ENCODE measurements around the gene TCEA2. TPM values are rescaled to one million over a fixed set of nuclear protein-coding genes. Genes with fewer than 3 reads are reported as not detected.

TCEA2 gene
- total and polyA plus RNA-seq, 2 of the 13 experiments (the other 11 are each of a cell fraction or from before 2014, with no cell fraction given), result 28.1 to 33.7 TPM

- TF ChIP-seq DZIP1 (CRISPR knock-in tag; IDR thresholded peaks at IDR 0.05) (no peak), ZFX (CRISPR knock-in tag; IDR thresholded peaks at IDR 0.05; ENCODE audit: low read depth) (0 out of 2 replicates have a peak, but pooled peaks have one; percentile 3), ZFP82 (CRISPR knock-in tag; IDR thresholded peaks at IDR 0.05; ENCODE audit: borderline replicate concordance) (no peak), ZNF335 (CRISPR knock-in tag; IDR thresholded peaks at IDR 0.05) (no peak), IKZF4 (CRISPR knock-in tag; IDR thresholded peaks at IDR 0.05; ENCODE audit: borderline replicate concordance, low read depth, not compliant biosample characterization) (peak; percentile 21), TERF1 (CRISPR knock-in tag; IDR thresholded peaks at IDR 0.05) (peak; percentile 81; the same call in 1 of the 2 replicates), ZMYM3 (CRISPR knock-in tag; IDR thresholded peaks at IDR 0.05) (no peak), PAF1 (CRISPR knock-in tag; IDR thresholded peaks at IDR 0.05) (peak; percentile 92; the same call in 1 of the 2 replicates), RFX1 (IDR thresholded peaks at IDR 0.05) (no peak), ZNF430 (CRISPR knock-in tag; IDR thresholded peaks at IDR 0.05) (0 out of 2 replicates have a peak, but pooled peaks have one; percentile 5), RFX5 (IDR thresholded peaks at IDR 0.05; ENCODE audit: low read depth, low read length) (no peak), RXRA (CRISPR knock-in tag; IDR thresholded peaks at IDR 0.05) (peak; percentile 79; the same call in 1 of the 2 replicates), HMG20B (CRISPR knock-in tag; conservative IDR thresholded peaks at IDR 0.05) (no peak), ZNF570 (CRISPR knock-in tag; IDR thresholded peaks at IDR 0.05; ENCODE audit: borderline replicate concordance) (no peak), CEBPB (IDR thresholded peaks at IDR 0.05; ENCODE audit: borderline replicate concordance, low read depth, low read length) (no peak), JUNB (CRISPR knock-in tag; IDR thresholded peaks at IDR 0.05; ENCODE audit: borderline replicate concordance) (no peak), BORCS8-MEF2B (CRISPR knock-in tag; IDR thresholded peaks at IDR 0.05) (peak; percentile 44; the same call in 1 of the 2 replicates), HMGXB3 (CRISPR knock-in tag; IDR thresholded peaks at IDR 0.05; ENCODE audit: borderline replicate concordance) (no peak), ZMYM4 (CRISPR knock-in tag; IDR thresholded peaks at IDR 0.05) (0 out of 2 replicates have a peak, but pooled peaks have one; percentile 19), RXRB (CRISPR knock-in tag; IDR thresholded peaks at IDR 0.05; ENCODE audit: borderline replicate concordance) (peak; percentile 15; the same call in 1 of the 2 replicates)
Measured at GRCh38 chr20:64040231-64041039, 22.6 kb upstream of the TCEA2 start (continued).
